ENCODE measurements around the gene CFTR. TPM values are rescaled to one million over a fixed set of nuclear protein-coding genes. Genes with fewer than 3 reads are reported as not detected.

CFTR gene
- total RNA-seq, 1 experiment from 2014 or later, result not detected

DNA sequence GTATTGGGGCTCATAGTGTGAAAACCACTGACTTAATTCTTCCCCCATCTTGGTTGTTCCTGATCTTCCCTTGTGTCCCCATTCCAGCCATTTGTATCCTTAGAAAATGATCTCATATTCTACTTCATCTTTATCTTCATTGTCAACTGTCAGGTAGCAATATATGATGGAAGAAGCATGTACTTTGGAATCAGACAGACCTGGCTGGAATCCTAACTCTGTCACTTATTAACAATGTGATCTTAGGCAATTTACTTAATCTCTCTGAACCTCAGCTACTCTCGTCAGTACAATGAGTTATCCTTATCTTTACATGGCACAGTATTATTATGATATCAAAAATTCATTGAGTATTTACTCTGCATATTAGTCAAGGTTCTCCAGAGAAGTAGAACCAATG is 10.1 kb downstream of the CFTR start:
- ChIA-PET POLR2A (ENCODE audit: unreplicated experiment) (no interaction called here), CTCF (interaction anchor here (0.6 kb wide), 1 partner anchor 256 kb away, joined by 4 read pairs; no protein-coding TSS in a partner anchor)
- TF ChIP-seq CTCF (conservative IDR thresholded peaks at IDR 0.05) (no peak), EZH2 (IDR thresholded peaks at IDR 0.05; ENCODE audit: low read depth) (no peak)
- Histone ChIP-seq H3K79me2 (ENCODE audit: low read depth) (no peaks in the 10 kb centered on the region), H3K9me2 (ENCODE audit: insufficient read depth) (no peaks in the 10 kb centered on the region), H4K20me1 (ENCODE audit: insufficient read depth) (no peaks in the 10 kb centered on the region), H3F3A (ENCODE audit: insufficient read depth, low read depth) (no peaks in the 10 kb centered on the region), H3K9me3 (ENCODE audit: insufficient read depth, low read depth) (no peaks in the 10 kb centered on the region), H3K4me2 (no peak overlapping the region), H3K36me3 (ENCODE audit: low read depth) (no peaks in the 10 kb centered on the region), H3K4me3 (no peak overlapping the region), H3K4me1 (replicated peaks; ENCODE audit: insufficient read depth) (no peaks in the 10 kb centered on the region), H2AFZ (no peak overlapping the region), H3K27ac (no peak overlapping the region), H3K27me3 (ENCODE audit: insufficient read depth, low read depth) (no peaks in the 10 kb centered on the region)
- no TSS peak for BruUV-seq (replicated peaks)
- intact Hi-C loops (cut with micrococcal nuclease; ENCODE audit: unreplicated experiment), result no loop called here
- DNase-seq, result no peak

GRCh38 chr7:117492649-117493048 is 12.8 kb downstream of the CFTR start:
- TF ChIP-seq CTCF (conservative IDR thresholded peaks at IDR 0.05) (no peak), EZH2 (IDR thresholded peaks at IDR 0.05; ENCODE audit: low read depth) (no peak)
- H3K36me3 ChIP-seq (ENCODE audit: low read depth), result no peaks in the 10 kb centered on the region
- H3K27me3 ChIP-seq (ENCODE audit: insufficient read depth, low read depth), result no peaks in the 10 kb centered on the region
- no peaks in the 10 kb centered on the region for H3F3A ChIP-seq (ENCODE audit: insufficient read depth, low read depth)
- no peak overlapping the region for H3K4me3 ChIP-seq
- no peaks in the 10 kb centered on the region for H4K20me1 ChIP-seq (ENCODE audit: insufficient read depth)
- H3K9me3 ChIP-seq (ENCODE audit: insufficient read depth, low read depth), result no peaks in the 10 kb centered on the region
- CTCF ChIA-PET, result no interaction called here
- H3K4me2 ChIP-seq, result no peak overlapping the region
- no peaks in the 10 kb centered on the region for H3K79me2 ChIP-seq (ENCODE audit: low read depth)
- no peak overlapping the region for H2AFZ ChIP-seq
- intact Hi-C loops (cut with micrococcal nuclease; ENCODE audit: unreplicated experiment), result no loop called here
- BruUV-seq (replicated peaks), result no TSS peak
- no peaks in the 10 kb centered on the region for H3K9me2 ChIP-seq (ENCODE audit: insufficient read depth)
- POLR2A ChIA-PET (ENCODE audit: unreplicated experiment), result no interaction called here
- no peak overlapping the region for H3K27ac ChIP-seq
- no peaks in the 10 kb centered on the region for H3K4me1 ChIP-seq (replicated peaks; ENCODE audit: insufficient read depth)
- no peak for DNase-seq

GRCh38 chr7:117493460-117493859 is 13.6 kb downstream of the CFTR start:
- Histone ChIP-seq H2AFZ (no peak overlapping the region), H3F3A (ENCODE audit: insufficient read depth, low read depth) (no peaks in the 10 kb centered on the region), H3K4me2 (no peak overlapping the region), H3K4me3 (no peak overlapping the region), H3K36me3 (ENCODE audit: low read depth) (no peaks in the 10 kb centered on the region), H3K9me2 (ENCODE audit: insufficient read depth) (no peaks in the 10 kb centered on the region), H3K27me3 (ENCODE audit: insufficient read depth, low read depth) (no peaks in the 10 kb centered on the region), H3K27ac (no peak overlapping the region), H3K9me3 (ENCODE audit: insufficient read depth, low read depth) (no peaks in the 10 kb centered on the region), H4K20me1 (ENCODE audit: insufficient read depth) (no peaks in the 10 kb centered on the region), H3K4me1 (replicated peaks; ENCODE audit: insufficient read depth) (no peaks in the 10 kb centered on the region), H3K79me2 (ENCODE audit: low read depth) (no peaks in the 10 kb centered on the region)
- intact Hi-C loops (cut with micrococcal nuclease; ENCODE audit: unreplicated experiment), result no loop called here
- TF ChIP-seq EZH2 (IDR thresholded peaks at IDR 0.05; ENCODE audit: low read depth), result no peak
- TF ChIP-seq CTCF (conservative IDR thresholded peaks at IDR 0.05), result no peak
- POLR2A ChIA-PET (ENCODE audit: unreplicated experiment), result no interaction called here
- no peak for DNase-seq
- CTCF ChIA-PET, result no interaction called here
- no TSS peak for BruUV-seq (replicated peaks)

Measured in PC-9 (cell line).